ENCODE data around the gene PTAFR.

PTAFR gene

DNA sequence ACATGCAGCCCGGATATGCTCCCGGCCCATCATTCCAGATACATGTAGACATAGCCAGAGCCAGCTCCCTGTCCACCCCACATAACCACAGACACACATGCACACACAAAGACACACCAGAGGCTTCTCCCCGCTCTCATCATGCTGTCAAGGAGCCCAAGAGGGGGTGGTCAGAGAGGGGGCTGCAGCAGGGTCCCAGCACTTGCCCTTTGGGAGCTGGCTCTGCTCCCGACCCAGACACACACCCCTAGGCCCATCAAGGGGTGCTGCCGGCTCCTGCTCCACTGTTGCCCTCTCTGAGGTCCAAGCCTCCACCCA, 2.6 kb downstream of the PTAFR start:
- TF ChIP-seq, protein P1, sequence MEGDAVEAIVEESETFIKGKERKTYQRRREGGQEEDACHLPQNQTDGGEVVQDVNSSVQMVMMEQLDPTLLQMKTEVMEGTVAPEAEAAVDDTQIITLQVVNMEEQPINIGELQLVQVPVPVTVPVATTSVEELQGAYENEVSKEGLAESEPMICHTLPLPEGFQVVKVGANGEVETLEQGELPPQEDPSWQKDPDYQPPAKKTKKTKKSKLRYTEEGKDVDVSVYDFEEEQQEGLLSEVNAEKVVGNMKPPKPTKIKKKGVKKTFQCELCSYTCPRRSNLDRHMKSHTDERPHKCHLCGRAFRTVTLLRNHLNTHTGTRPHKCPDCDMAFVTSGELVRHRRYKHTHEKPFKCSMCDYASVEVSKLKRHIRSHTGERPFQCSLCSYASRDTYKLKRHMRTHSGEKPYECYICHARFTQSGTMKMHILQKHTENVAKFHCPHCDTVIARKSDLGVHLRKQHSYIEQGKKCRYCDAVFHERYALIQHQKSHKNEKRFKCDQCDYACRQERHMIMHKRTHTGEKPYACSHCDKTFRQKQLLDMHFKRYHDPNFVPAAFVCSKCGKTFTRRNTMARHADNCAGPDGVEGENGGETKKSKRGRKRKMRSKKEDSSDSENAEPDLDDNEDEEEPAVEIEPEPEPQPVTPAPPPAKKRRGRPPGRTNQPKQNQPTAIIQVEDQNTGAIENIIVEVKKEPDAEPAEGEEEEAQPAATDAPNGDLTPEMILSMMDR (conservative IDR thresholded peaks at IDR 0.05): no peak
- H3K27ac ChIP-seq: peak overlapping the region; percentile 75

DNA sequence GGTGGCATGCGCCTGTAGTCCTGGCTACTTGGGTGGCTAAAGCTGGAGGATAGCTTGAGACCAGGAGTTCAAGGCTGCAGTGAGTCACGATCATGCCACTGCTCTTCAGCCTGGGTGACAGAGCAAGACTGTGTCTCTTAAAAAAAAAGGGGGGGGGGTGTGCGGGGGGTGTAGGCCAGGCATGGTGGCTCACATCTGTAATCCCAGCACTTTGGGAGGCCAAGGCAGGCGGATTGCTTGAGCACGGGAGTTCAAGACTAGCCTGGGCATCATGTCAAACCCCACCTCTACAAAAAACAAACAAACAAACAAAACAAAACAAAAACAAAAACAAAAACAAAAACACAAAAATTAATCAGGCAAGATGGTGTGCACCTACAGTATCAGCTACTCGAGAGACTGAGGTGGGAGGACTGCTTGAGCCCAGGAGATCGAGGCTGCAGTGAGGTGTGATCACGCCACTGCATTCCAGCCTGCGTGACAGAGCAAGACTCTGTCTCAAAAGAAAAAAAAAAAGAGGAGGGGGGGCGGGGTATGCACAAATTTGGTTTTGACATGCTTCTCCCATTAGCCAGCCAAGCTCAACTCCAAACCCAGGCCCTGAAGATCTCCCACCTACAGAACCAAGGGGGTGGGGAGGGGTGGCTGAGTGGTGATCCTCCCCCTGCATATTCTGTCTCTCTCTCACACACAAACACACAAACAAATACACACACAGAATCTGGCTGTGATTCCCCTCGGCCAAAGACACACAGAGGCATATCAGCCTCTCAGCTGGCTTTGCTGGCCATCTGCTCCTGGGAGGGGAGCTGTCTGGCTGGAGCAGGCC, 3.1 kb downstream of the PTAFR start:
- TF ChIP-seq, protein P1 (conservative IDR thresholded peaks at IDR 0.05): no peak
- peak overlapping the region; percentile 75 for H3K27ac ChIP-seq

DNA sequence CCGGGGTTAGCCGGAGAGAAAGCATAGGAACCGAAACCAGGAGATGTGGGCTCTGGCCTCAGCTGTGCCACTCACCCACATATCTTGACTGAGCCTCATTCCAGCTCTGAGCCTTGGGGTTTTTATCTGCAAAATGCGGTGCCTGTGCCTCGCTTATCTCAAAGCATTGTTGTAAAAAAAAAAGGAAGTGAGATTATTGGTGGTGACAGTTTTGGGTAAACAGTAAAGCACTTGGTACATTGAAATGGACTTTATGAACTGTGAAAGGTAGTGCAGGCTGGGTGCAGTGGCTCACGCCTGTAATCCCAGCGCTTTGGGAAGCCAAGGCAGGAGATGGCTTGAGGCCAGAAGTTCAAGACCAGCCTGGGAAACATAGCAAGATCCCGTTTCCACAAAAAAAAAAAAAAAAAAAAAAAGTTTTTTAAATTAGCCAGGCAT, 3.8 kb downstream of the PTAFR start:
- peak overlapping the region; percentile 75 for H3K27ac ChIP-seq
- TF ChIP-seq, protein P1 (conservative IDR thresholded peaks at IDR 0.05): no peak

DNA sequence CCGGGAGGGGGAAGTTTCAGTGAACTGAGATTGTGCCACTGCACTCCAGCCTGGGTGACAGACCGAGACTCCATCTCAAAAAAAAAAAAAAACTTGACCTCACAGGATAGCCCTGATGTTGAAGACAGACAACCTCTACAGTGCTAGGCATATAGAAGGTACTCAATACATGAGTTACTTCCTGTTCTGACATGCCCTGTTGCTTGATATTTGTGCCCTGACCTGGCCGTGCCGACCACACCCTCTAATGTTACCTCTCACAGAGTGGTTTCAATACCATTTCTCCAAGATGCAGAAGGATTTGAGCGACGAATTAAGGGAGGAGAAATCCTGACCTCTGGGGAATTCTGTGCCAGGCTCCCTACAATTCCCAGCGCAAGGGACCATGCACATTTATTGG, 5.2 kb downstream of the PTAFR start:
- TF ChIP-seq, protein P1 (conservative IDR thresholded peaks at IDR 0.05): no peak
- no peak overlapping the region for H3K27ac ChIP-seq

DNA sequence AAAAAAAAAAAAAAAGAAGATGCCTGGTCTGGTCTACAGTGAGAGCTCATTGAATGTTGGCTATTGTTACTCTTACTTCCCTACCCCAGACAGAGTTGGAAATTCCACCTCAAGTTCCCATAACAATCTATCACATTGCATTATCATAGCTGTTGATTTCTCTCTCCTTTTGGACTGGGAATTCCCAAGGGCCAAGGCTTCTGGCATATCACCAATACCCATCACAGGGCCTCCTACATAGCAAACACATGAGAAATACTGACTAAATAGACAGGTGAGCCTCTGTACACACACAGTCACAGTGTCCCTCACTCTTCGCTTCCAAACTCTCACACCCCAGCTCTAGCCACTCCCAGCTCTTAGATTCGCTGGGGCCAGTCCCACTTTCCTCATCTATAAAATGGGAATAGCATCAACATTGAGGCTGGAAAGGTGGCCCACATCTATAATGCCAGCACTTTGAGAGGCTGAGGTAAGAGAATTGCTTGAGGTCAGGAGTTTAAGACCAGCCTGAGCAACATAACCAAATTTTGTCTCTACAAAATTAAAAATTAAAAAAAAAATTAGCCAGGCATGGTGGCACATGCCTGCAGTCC, 6.4 kb downstream of the PTAFR start:
- TF ChIP-seq, protein P1 (conservative IDR thresholded peaks at IDR 0.05): no peak
- 0 out of 2 replicates have a peak overlapping the region, but pooled peaks have one; percentile 19 for H3K27ac ChIP-seq

DNA sequence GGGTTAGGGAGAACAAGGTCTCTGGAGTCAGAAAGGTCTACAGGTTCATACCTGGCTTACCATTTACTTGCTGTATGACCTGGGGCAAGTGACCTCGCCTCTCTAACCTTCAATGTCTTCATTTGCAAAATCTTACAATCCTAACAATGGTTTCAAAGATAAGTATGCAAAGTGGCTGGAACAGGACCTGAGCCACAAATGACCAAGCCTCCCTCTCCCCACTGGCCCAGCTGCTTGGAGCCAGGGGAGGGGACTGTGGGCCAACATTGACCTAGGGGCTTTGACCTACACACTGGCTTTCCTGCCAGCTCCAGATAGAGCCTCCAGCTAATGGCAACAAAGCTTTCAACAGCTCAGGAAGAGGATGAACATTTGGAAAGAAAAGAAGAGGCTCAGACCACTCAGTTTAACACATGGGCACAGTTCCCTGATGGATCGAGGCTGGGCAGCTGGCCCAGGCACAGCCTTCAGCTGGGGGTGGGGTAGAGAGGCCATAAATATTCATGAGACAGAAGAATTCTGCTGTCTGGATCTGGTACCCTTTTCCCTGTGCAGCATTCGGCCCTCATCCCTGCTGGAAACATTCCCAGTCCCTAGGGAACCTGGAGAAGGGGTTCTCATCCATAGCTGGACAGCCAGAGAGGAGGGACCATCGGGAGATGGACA, 12.9 kb downstream of the PTAFR start:
- TF ChIP-seq, protein P1 (conservative IDR thresholded peaks at IDR 0.05): no peak
- no peak overlapping the region for H3K27ac ChIP-seq

DNA sequence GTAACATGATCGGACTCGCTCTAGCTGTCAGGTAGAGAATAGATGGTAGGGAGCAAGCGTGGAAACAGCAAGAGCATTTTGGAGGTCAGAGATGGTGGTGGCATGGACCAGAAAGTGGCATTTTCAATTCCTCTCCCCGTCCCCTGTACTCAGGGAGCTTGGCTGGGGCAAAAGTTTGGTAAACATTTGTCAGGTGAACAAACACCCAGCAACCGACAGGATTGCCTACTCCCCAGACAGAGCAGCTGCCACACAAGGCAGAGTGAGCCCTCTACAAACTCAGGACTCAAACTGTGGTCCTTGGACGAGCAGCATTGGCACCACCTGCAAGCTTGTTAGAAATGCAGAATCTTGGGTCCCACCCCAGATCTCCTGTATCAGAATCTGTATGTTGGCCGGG, 14.3 kb downstream of the PTAFR start:
- H3K27ac ChIP-seq: no peak overlapping the region
- TF ChIP-seq, protein P1 (conservative IDR thresholded peaks at IDR 0.05): no peak
